K562 (cell line): ENCODE results near the gene HEXIM2. TPM values are rescaled to one million over a fixed set of nuclear protein-coding genes. Genes with fewer than 3 reads are reported as not detected.

Experiments
- ATAC-seq: fragments of 200-7000 bp; cut with Tn5 transposase; 3 replicates; pipeline ENCODE4 v1.9.1; 2020; ENCODE audit warnings: moderate library complexity
- BruUV-seq: library from RNA; stranded (reverse); fragments of 400-500 nt; replicated peaks from 2 replicates; lab custom pipeline; 2021; lab: Mats Ljungman, UMichigan
- CTCF ChIA-PET: fragments of 300-600 bp; formaldehyde crosslinking; extraction: SDS; loops from one replicate; lab custom pipeline; 2021; ENCODE audit warnings: low intra/inter-chr PET ratio; lab: Yijun Ruan, JAX
- POLR2A ChIA-PET: fragments of 300-600, 350-650 bp; sonication (Branson Sonifier 250); formaldehyde crosslinking; extraction: SDS; loops from one replicate; lab custom pipeline; 2021; ENCODE audit warnings: antibody characterized with exemption, inconsistent platforms; lab: Yijun Ruan, JAX
- DNase-seq, 4 experiments: peaks; one replicate each; pipeline versions ENCODE4 v3.0.0 to v3.0.0-alpha.2; 2011 to 2018; ENCODE audit warnings: low spot score in 3 of 4, mixed read lengths in 3 of 4; ENCODE audit errors: extremely low read depth in 1 of 4
- FAIRE-seq: peaks from 2 replicates; lab custom pipeline; 2011; peaks lifted over from hg19 to GRCh38; lab: Jason Lieb, UNC
- H2AFZ ChIP-seq: 2 replicates; pipeline ENCODE4 v1.6.0; 2011; ENCODE audit warnings: low read depth, low read length, control low read depth, inconsistent platforms
- H3K27ac ChIP-seq: fragments of 200-600 bp; 3 replicates; pipeline ENCODE4 v1.8.0; 2011; ENCODE audit warnings: low read depth, mild to moderate bottlenecking, control low read depth, inconsistent platforms, low read length, moderate library complexity, mixed read lengths; ENCODE audit errors: extremely low read depth
- H3K27me3 ChIP-seq, 2 experiments: fragments of 300-600 bp in 1 of 2; 2 replicates in 1 of 2; 3 replicates in 1 of 2; pipeline versions ENCODE4 v1.6.0 to v1.8.0; 2011; ENCODE audit warnings: inconsistent platforms in 2 of 2, low read length in 2 of 2, mild to moderate bottlenecking in 1 of 2, mixed read lengths in 1 of 2, moderate library complexity in 1 of 2; ENCODE audit not compliant: control insufficient read depth in 2 of 2, insufficient read depth in 2 of 2
- H3K36me3 ChIP-seq: fragments of 300-600 bp; 3 replicates; pipeline ENCODE4 v1.8.0; 2011; ENCODE audit warnings: mild to moderate bottlenecking, low read length, inconsistent platforms; ENCODE audit not compliant: control insufficient read depth, insufficient read depth
- H3K4me1 ChIP-seq, 2 experiments: fragments of 200-600 bp in 1 of 2; replicated peaks in 1 of 2; 2 replicates in 1 of 2; 3 replicates in 1 of 2; pipeline versions ENCODE4 v1.5.1 to v1.8.0; 2011; ENCODE audit warnings: inconsistent platforms in 2 of 2, low read length in 2 of 2, mild to moderate bottlenecking in 1 of 2, mixed read lengths in 1 of 2, moderate library complexity in 1 of 2; ENCODE audit not compliant: control insufficient read depth in 2 of 2, insufficient read depth in 2 of 2
- H3K4me2 ChIP-seq: 2 replicates; pipeline ENCODE4 v1.6.1; 2011; ENCODE audit warnings: low read length, control low read depth, inconsistent platforms, mixed read lengths; ENCODE audit not compliant: insufficient read depth
- H3K4me3 ChIP-seq: fragments of 200-600 bp; sonication (generic), shearing (Covaris generic); 2 replicates; pipeline ENCODE4 v1.5.1; 2016; ENCODE audit warnings: control low read depth, inconsistent platforms
- H3K79me2 ChIP-seq: fragments of 200-600 bp; 3 replicates; pipeline ENCODE4 v1.8.0; 2011; ENCODE audit warnings: low read length, inconsistent platforms; ENCODE audit not compliant: control insufficient read depth, insufficient read depth
- H3K9ac ChIP-seq, 2 experiments: 2 replicates each; pipeline versions ENCODE4 v1.6.0 to v1.6.1; 2011; ENCODE audit warnings: low read depth in 2 of 2, low read length in 2 of 2, control low read depth in 1 of 2, inconsistent platforms in 1 of 2, mild to moderate bottlenecking in 1 of 2, mixed read lengths in 1 of 2; ENCODE audit not compliant: insufficient read depth in 1 of 2
- H3K9me1 ChIP-seq: one replicate; pipeline ENCODE4 v1.6.0; 2011; ENCODE audit warnings: inconsistent platforms, mild to moderate bottlenecking, low read length, moderate library complexity; ENCODE audit not compliant: control insufficient read depth, insufficient read depth
- H3K9me3 ChIP-seq: replicated peaks from 2 replicates; pipeline ENCODE4 v1.5.1; 2011; ENCODE audit warnings: low read depth, low read length, inconsistent platforms; ENCODE audit not compliant: control insufficient read depth, insufficient read depth
- H4K20me1 ChIP-seq: replicated peaks from 2 replicates; pipeline ENCODE4 v1.6.1; 2011; ENCODE audit warnings: low read length, inconsistent platforms, mixed read lengths; ENCODE audit not compliant: control insufficient read depth, insufficient read depth
- AFF1 ChIP-seq, 2 experiments: fragments of 450-650 bp; IDR thresholded peaks; 2 replicates each; pipeline ENCODE4 v1.6.1; 2018; ENCODE audit warnings: mild to moderate bottlenecking in 2 of 2, low read depth in 1 of 2; ENCODE audit not compliant: partially characterized antibody in 2 of 2
- ARID1B ChIP-seq: fragments of 450-650 bp; IDR thresholded peaks from 2 replicates; pipeline ENCODE4 v1.6.1; 2016; ENCODE audit warnings: antibody characterized with exemption, mild to moderate bottlenecking, inconsistent platforms
- EGR1 ChIP-seq: fragments of 450-650 bp; conservative IDR thresholded peaks from 2 replicates; pipeline ENCODE4 v1.6.1; 2017; ENCODE audit warnings: mild to moderate bottlenecking
- ELK3 ChIP-seq: fragments of 450-650 bp; formaldehyde crosslinking; IDR thresholded peaks from 2 replicates; pipeline ENCODE4 v1.4.0; 2020; ENCODE audit warnings: mild to moderate bottlenecking
- HMGN3 ChIP-seq: IDR thresholded peaks from 2 replicates; pipeline ENCODE4 v1.6.1; 2011; ENCODE audit warnings: borderline replicate concordance, low read depth, mild to moderate bottlenecking, mixed read lengths, low read length; ENCODE audit not compliant: insufficient read length; ENCODE audit errors: extremely low read depth
- KDM1A ChIP-seq, 2 experiments: fragments of 450-650 bp; IDR thresholded peaks; 2 replicates each; pipeline ENCODE4 v1.6.1; 2016; ENCODE audit warnings: mild to moderate bottlenecking in 2 of 2
- MAZ ChIP-seq, 2 experiments: fragments of 450-650 bp in 1 of 2; sonication (generic) in 1 of 2; formaldehyde crosslinking; IDR thresholded peaks in 1 of 2; conservative IDR thresholded peaks in 1 of 2; 2 replicates each; pipeline versions ENCODE4 v1.4.0 to v1.5.0; 2020; ENCODE audit warnings: mild to moderate bottlenecking in 1 of 2, missing genetic modification reagents in 1 of 2
- POLR2G ChIP-seq: fragments of 200-400 bp; formaldehyde crosslinking; IDR thresholded peaks from 2 replicates; pipeline ENCODE4 v1.6.1; 2017; ENCODE audit warnings: low read depth, mild to moderate bottlenecking, antibody characterized with exemption, low read length, moderate library complexity
- RAD21 ChIP-seq, 2 experiments: fragments of 250-450 bp in 1 of 2; fragments of 450-650 bp in 1 of 2; sonication (Bioruptor Pico) in 1 of 2; formaldehyde crosslinking in 1 of 2; IDR thresholded peaks in 1 of 2; conservative IDR thresholded peaks in 1 of 2; 2 replicates each; pipeline versions ENCODE4 v1.4.0 to v1.8.0; 2020 to 2022; ENCODE audit warnings: mild to moderate bottlenecking in 2 of 2, moderate library complexity in 1 of 2
- RBFOX2 ChIP-seq: fragments of 200-400 bp; formaldehyde crosslinking; IDR thresholded peaks from 2 replicates; pipeline ENCODE4 v1.6.1; 2017; ENCODE audit warnings: low read depth, mild to moderate bottlenecking, low read length, moderate library complexity
- SMAD1 ChIP-seq: fragments of 150-350 bp; IDR thresholded peaks from 2 replicates; pipeline ENCODE4 v1.6.1; 2014; ENCODE audit warnings: low read length, low read depth; ENCODE audit not compliant: partially characterized antibody
- SMAD4 ChIP-seq: fragments of 250-450 bp; sonication (Bioruptor Pico); conservative IDR thresholded peaks from 2 replicates; pipeline ENCODE4 v1.8.0; 2021; ENCODE audit warnings: inconsistent platforms, mild to moderate bottlenecking, moderate library complexity
- YBX1 ChIP-seq: fragments of 450-650 bp; IDR thresholded peaks from 2 replicates; pipeline ENCODE4 v1.7.1; 2016; ENCODE audit warnings: mild to moderate bottlenecking
- ZNF263 ChIP-seq: sonication (generic); formaldehyde crosslinking; IDR thresholded peaks from 2 replicates; pipeline ENCODE4 v1.8.0; 2022; ENCODE audit warnings: mild to moderate bottlenecking, missing genetic modification reagents, borderline replicate concordance
- ZNF444 ChIP-seq: fragments of 250-450 bp; sonication (Bioruptor Pico); IDR thresholded peaks from 2 replicates; pipeline ENCODE4 v1.4.0; 2020; ENCODE audit warnings: mild to moderate bottlenecking, moderate library complexity
- ZNF644 ChIP-seq: fragments of 200-800 bp; sonication (Bioruptor generic); IDR thresholded peaks from 2 replicates; pipeline ENCODE4 v1.6.1; 2016; ENCODE audit warnings: low read depth, missing genetic modification characterization, missing compliant biosample characterization
- WGBS: fragments of 100-300 bp; shearing (Covaris generic); methylation state at CpG from one replicate; pipeline ENCODE4 v1.1.6; 2016; ENCODE audit warnings: low coverage, mixed read lengths; ENCODE audit not compliant: insufficient coverage; ENCODE audit errors: missing lambda C conversion rate; 5-methylcytosine and 5-hydroxymethylcytosine counted together
- in situ Hi-C: fragments of 300-500 bp; cut with MboI; formaldehyde crosslinking; loops from 4 replicates; pipeline ENCODE4 v1.15.0; 2018; ENCODE audit warnings: inconsistent platforms, mixed read lengths
- intact Hi-C: fragments of 100-400 bp; cut with micrococcal nuclease; formaldehyde crosslinking; loops from 2 replicates; pipeline ENCODE4 v1.14.2; 2022
- polyA plus RNA-seq, 8 experiments: library from polyadenylated mRNA; depleted of rRNA in 4 of 8; stranded (reverse) in 5 of 8; unstranded in 3 of 8; fragments of >200 nt; fragmentation: Nextera tagmentation in 2 of 8; fragmentation: Illumina TruSeq in 1 of 8; extraction: Ambion mirVana in 2 of 8; extraction: Trizol in 1 of 8; gene quantifications; 2 replicates each; pipeline versions ENCODE4 v1.2.1 to v1.2.3, GENCODE V29; 2011 to 2014; ENCODE audit warnings: inconsistent platforms in 1 of 8, missing spikeins in 1 of 8
- total RNA-seq, 7 experiments: library from RNA; depleted of rRNA in 6 of 7; stranded (reverse); fragments of >200 nt in 6 of 7; fragmentation: Illumina TruSeq in 2 of 7; extraction: Trizol in 2 of 7; gene quantifications; 2 replicates each; pipeline versions ENCODE4 v1.2.1 to v1.2.3, GENCODE V29; 2011 to 2021; ENCODE audit warnings: low replicate concordance in 1 of 7

The HEXIM2 gene
- total and polyA plus RNA-seq, 9 of the 15 experiments (the other 6 are each of a cell fraction or from before 2014, with no cell fraction given), result 0.69 to 3.4 (median 1.1) TPM; not detected in 2

GRCh38 chr17:45143767-45144198 lies 17.9 kb upstream of the HEXIM2 start:
- H3K9me3 ChIP-seq, result no peaks in the 10 kb centered on the region
- H3K9me1 ChIP-seq, result no peaks in the 10 kb centered on the region
- in situ Hi-C loops (no loop called here), intact Hi-C loops (no loop called here)
- ATAC-seq (no peak), FAIRE-seq (no peak), DNase-seq (peak in 3 of 4 experiments; percentile 51 to 56 (median 53))
- peaks cover 21% of the 10 kb centered on the region for H3K79me2 ChIP-seq
- BruUV-seq, result no TSS peak
- CTCF ChIA-PET, result interaction anchor here (0.7 kb wide), 1 partner anchor 9 kb away, joined by 3 read pairs; no protein-coding TSS in a partner anchor
- H3K4me3 ChIP-seq, result peak overlapping the region; percentile 21; the same call in 1 of the 2 replicates
- peaks cover 31 to 43% of the 10 kb centered on the region in 2 experiments for H3K4me1 ChIP-seq
- peak overlapping the region; percentile 72; the same call in 1 of the 3 replicates for H3K27ac ChIP-seq
- 55% methylated on average over 9 of the region's 21 CpGs for WGBS
- TF ChIP-seq RBFOX2, result peak; percentile 42; the same call in 1 of the 2 replicates
- TF ChIP-seq SMAD4, result 0 out of 2 replicates have a peak, but pooled peaks have one; percentile 15
- no peak for TF ChIP-seq ZNF644
- TF ChIP-seq ARID1B, result 0 out of 2 replicates have a peak, but pooled peaks have one; percentile 6
- TF ChIP-seq HMGN3, result peak; percentile 30
- TF ChIP-seq POLR2G, result peak; percentile 62; the same call in 1 of the 2 replicates
- no peak for TF ChIP-seq ELK3 (CRISPR knock-in tag)
- TF ChIP-seq RAD21 (CRISPR knock-in tag; conservative IDR thresholded peaks at IDR 0.05 in 1 of 2, IDR thresholded peaks at IDR 0.05 in 1 of 2), result no peak
- TF ChIP-seq ZNF263 (CRISPR knock-in tag), result peak; percentile 64; the same call in 1 of the 2 replicates
- peak in 1 of 2 experiments; percentile 94; a peak in 2 of 4 replicates for TF ChIP-seq KDM1A (IDR thresholded peaks at IDR 0.05)
- peak; percentile 59; the same call in 1 of the 2 replicates for TF ChIP-seq ZNF444 (CRISPR knock-in tag)
- TF ChIP-seq EGR1, result peak; percentile 93
- TF ChIP-seq MAZ (CRISPR knock-in tag; conservative IDR thresholded peaks at IDR 0.05 in 1 of 2, IDR thresholded peaks at IDR 0.05 in 1 of 2), result peak in 1 of 2 experiments; percentile 26; a peak in 1 of 4 replicates
- no peak for TF ChIP-seq SMAD1
- peak in 1 of 2 experiments; percentile 82 for TF ChIP-seq AFF1 (IDR thresholded peaks at IDR 0.05; ENCODE audit: low read depth in 1 of 2, partially characterized antibody in 2 of 2)
- no peak for TF ChIP-seq YBX1
- TF ChIP-seq, all 486 proteins: peak for 11
- Histone ChIP-seq H2AFZ (peak overlapping the region; percentile 89), H3K27me3 (no peaks in the 10 kb centered on the region), H3K9ac (peak overlapping the region; percentile 49 to 88; a peak in 3 of 4 replicates), H4K20me1 (no peaks in the 10 kb centered on the region), H3K4me2 (peak overlapping the region; percentile 62), H3K36me3 (no peaks in the 10 kb centered on the region)
- POLR2A ChIA-PET, result interaction anchor here (0.7 to 10.1 kb wide), 5 partner anchors 8 to 217 kb away, joined by 3 to 497 read pairs (median 4); partner anchors contain the start of genes ACBD4 and HEXIM2
